Suprapubic skin (tissue), 4 donors: Measurements from ENCODE around the gene XRCC5.

Experiments used
- CTCF ChIP-seq, 2 donors: fragments of 200-600 bp in 1 of 2; fragments of 450-650 bp in 1 of 2; sonication (generic) in 1 of 2; IDR thresholded peaks; one replicate each; pipeline ENCODE4 v1.5.1; 2016 to 2019; ENCODE audit warnings: antibody characterized with exemption in 2 of 2, mild to moderate bottlenecking in 1 of 2, moderate library complexity in 1 of 2
- EP300 ChIP-seq: sonication (generic); formaldehyde crosslinking; IDR thresholded peaks from one replicate; pipeline ENCODE4 v1.6.1; 2017; ENCODE audit warnings: antibody characterized with exemption
- POLR2A ChIP-seq, 2 donors: fragments of 450-650 bp; IDR thresholded peaks; one replicate each; pipeline ENCODE4 v1.6.1; 2017; ENCODE audit warnings: antibody characterized with exemption in 2 of 2, mild to moderate bottlenecking in 2 of 2, moderate library complexity in 2 of 2
- POLR2AphosphoS5 ChIP-seq, 3 donors: sonication (generic); formaldehyde crosslinking; IDR thresholded peaks; one replicate each; pipeline ENCODE4 v1.6.1; 2017; ENCODE audit warnings: antibody characterized with exemption in 3 of 3

DNA sequence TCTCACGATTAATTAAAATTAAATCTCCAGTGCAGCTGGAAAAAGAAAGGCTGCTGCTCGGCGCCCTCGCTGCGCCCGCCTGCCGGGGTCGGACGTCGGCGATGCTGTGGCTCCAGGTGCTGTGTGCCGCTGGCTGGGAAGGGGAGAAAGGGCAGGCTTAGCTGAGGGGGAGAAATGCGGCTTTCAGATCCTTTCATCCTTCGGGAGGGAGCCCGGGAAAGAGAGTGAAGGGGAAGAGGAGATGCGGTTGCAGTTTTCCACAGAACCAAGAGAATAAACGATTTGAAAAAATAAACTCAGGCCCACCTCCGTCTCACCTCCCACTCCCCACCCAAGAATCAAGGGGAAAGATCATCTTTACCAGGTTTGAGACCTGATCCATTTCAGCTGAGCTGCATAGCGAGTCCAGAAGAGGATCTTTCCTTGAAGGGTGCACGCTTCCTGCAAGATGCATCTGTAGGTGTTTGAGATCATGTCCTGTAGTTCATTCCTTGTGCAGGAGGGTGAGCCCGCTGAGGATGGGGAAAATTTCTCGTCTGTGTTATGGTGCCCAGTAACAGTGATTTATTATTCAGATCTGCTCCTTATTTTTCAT lies 26.9 kb upstream of the XRCC5 start:
- TF ChIP-seq EP300 (no peak), CTCF (IDR thresholded peaks at IDR 0.05) (no peak), POLR2A (IDR thresholded peaks at IDR 0.05) (no peak), POLR2AphosphoS5 (IDR thresholded peaks at IDR 0.05) (no peak)
